Colonic mucosa (tissue), 4 donors: ENCODE measurements around the gene PIM3. TPM values are rescaled to one million over a fixed set of nuclear protein-coding genes. Genes with fewer than 3 reads are reported as not detected.

Experiments used
- DNase-seq: peaks from one replicate; pipeline ENCODE4 v3.0.0-alpha.2; 2020
- H3K27ac ChIP-seq: fragments of 200-600 bp; one replicate; pipeline ENCODE4 v1.8.0; 2021
- H3K27me3 ChIP-seq: fragments of 200-600 bp; one replicate; pipeline ENCODE4 v1.8.0; 2021
- H3K36me3 ChIP-seq: fragments of 200-600 bp; one replicate; pipeline ENCODE4 v1.8.0; 2021
- H3K4me1 ChIP-seq: fragments of 200-600 bp; one replicate; pipeline ENCODE4 v1.8.0; 2021; ENCODE audit warnings: mild to moderate bottlenecking
- H3K4me3 ChIP-seq: fragments of 200-600 bp; one replicate; pipeline ENCODE4 v1.8.0; 2021
- H3K9ac ChIP-seq, 2 donors: one replicate each; pipeline ENCODE4 v1.7.0; 2013; ENCODE audit warnings: control low read depth in 2 of 2, low read depth in 2 of 2, low read length in 2 of 2
- H3K9me3 ChIP-seq: fragments of 200-600 bp; one replicate; pipeline ENCODE4 v1.8.0; 2021
- intact Hi-C: fragments of 100-400 bp; cut with DNase I; formaldehyde crosslinking; loops from one replicate; pipeline ENCODE4 v1.14.1; 2022
- total RNA-seq, 2 donors: library from RNA; stranded (reverse); fragmentation: NEBNext Ultra II Directional in 1 of 2; extraction: Animal tissue kit (Norgen Biotek cat#: 25700) in 1 of 2; gene quantifications; one replicate each; pipeline ENCODE4 v1.2.1, GENCODE V29; 2021
- TF ChIP-seq, protein P1 (sequence below): fragments of 200-600 bp; IDR thresholded peaks from one replicate; pipeline ENCODE4 v1.8.0; 2022; ENCODE audit warnings: antibody characterized with exemption, mild to moderate bottlenecking
- donor health status: healthy.
- donor health status: DM: no; HTN: no; CAD: no.
- donor health status: DM: no; HTN: no; CAD: no.

The PIM3 gene
- total RNA-seq, 2 donors from 2014 or later = 65.6 to 74.4 TPM

DNA sequence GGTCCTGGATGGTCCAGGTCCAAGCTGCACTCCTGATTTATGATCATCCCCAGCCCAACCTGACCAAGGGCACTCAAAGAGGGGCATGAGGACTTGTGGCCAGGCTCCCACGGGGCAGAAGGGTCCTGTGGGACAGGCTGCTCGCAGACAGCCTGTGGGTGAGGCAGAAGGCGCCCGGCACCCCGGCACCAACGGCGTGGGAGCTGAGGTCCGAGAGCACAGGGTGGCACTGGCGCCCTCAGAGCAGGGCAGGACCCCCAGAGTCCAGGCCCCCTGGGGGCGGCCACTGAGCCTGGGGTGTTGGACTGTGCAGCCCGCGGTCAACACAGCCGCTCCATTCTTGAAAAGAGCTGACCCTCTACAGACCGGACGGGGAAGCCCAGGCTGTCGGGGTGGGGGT is 48.7 kb downstream of the PIM3 start:
- no peak for DNase-seq
- intact Hi-C loops = no loop called here
- TF ChIP-seq, protein P1, sequence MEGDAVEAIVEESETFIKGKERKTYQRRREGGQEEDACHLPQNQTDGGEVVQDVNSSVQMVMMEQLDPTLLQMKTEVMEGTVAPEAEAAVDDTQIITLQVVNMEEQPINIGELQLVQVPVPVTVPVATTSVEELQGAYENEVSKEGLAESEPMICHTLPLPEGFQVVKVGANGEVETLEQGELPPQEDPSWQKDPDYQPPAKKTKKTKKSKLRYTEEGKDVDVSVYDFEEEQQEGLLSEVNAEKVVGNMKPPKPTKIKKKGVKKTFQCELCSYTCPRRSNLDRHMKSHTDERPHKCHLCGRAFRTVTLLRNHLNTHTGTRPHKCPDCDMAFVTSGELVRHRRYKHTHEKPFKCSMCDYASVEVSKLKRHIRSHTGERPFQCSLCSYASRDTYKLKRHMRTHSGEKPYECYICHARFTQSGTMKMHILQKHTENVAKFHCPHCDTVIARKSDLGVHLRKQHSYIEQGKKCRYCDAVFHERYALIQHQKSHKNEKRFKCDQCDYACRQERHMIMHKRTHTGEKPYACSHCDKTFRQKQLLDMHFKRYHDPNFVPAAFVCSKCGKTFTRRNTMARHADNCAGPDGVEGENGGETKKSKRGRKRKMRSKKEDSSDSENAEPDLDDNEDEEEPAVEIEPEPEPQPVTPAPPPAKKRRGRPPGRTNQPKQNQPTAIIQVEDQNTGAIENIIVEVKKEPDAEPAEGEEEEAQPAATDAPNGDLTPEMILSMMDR = no peak
- Histone ChIP-seq H3K9ac (no peak overlapping the region), H3K4me3 (no peak overlapping the region), H3K9me3 (no peaks in the 10 kb centered on the region), H3K27me3 (peaks cover 39% of the 10 kb centered on the region), H3K36me3 (no peaks in the 10 kb centered on the region), H3K4me1 (no peaks in the 10 kb centered on the region), H3K27ac (no peak overlapping the region)

DNA sequence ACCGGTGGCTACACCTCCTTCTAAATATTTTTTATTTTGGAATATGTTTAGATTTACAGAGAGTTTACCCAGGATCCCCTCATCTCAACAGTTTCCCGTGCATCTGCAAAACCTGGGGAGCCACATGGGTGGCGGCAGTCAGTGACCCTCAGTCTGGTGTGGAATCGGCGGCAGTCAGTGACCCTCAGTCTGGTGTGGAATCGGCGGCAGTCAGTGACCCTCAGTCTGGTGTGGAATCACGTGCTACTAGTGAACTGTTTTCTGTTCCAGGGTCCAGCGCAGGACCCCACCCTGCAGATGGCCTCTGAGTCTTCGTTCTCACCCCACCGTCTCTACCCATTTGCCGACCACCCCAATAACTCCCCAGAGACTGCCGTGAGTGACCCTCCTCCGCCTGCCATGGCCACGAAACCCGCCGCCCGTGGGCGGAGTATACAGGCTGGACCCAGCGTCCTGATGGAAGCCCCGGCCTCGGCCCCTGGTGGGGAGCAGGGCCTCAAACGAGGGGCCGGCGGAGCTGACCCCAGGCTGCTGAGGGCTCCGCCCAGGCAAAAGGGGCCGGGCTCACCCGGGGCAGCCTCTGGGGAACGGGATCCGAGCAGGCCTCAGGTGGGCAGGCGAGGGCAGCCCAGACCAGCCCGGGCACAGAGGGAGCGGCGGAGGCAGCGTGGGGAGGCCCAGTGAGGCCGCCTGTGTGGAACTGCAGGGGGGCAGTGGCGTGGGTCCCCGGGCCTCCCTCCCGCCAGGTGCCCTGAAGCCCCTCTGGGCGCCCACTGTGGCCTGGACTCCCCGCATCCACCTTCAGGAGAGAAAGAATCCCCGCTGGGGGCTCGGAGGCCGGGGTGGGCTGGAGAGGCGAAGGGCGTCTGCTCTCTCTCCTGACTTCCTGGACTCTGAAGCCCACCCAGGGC is 49.4 kb downstream of the PIM3 start:
- peaks cover 46% of the 10 kb centered on the region for H3K27me3 ChIP-seq
- H3K9me3 ChIP-seq = no peaks in the 10 kb centered on the region
- intact Hi-C loops = no loop called here
- no peaks in the 10 kb centered on the region for H3K4me1 ChIP-seq
- no peak for DNase-seq
- no peak overlapping the region for H3K27ac ChIP-seq
- TF ChIP-seq, protein P1 = no peak
- H3K9ac ChIP-seq = no peak overlapping the region
- no peaks in the 10 kb centered on the region for H3K36me3 ChIP-seq
- no peak overlapping the region for H3K4me3 ChIP-seq

DNA sequence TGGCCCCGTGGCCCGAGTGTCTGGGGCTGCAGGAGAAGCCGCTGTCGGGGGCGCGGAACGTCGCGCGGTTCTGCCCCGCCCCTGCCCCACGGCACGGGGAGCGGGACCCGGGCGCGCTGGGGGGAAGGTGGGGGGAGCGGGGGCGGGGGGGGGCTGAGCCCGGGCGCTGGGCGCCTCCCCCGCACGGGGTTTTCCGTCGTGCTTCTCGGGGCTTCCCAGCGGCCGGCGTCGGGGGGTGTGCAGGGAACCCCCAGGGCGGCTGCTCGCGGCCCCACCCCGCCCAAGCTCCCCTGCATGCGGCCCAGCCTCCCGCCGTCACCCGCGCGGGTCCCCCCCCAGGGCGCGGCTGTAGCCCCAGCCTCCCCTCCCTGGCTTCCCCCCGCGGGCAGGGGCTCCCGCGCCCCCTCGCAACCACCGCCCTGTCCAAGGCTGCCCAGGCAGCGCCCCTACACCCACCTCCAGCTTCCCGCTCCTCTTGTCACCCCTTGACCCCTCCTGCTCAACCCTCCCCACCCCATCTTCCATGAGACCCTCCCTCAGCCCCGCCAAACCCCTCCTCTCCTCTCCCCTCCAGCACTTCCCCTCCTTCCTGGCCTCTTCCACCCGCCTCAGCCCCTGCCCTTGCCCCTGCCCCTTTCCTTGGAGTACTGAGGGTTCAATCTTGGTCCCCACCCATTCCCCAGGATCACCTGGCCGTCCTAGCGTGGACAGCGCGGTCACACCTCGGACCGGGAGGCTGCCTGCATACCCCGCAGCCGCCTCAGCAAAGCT is 50.3 kb downstream of the PIM3 start:
- intact Hi-C loops = no loop called here
- DNase-seq = no peak
- no peaks in the 10 kb centered on the region for H3K36me3 ChIP-seq
- H3K27ac ChIP-seq = no peak overlapping the region
- no peak overlapping the region for H3K4me3 ChIP-seq
- H3K4me1 ChIP-seq = no peaks in the 10 kb centered on the region
- H3K9me3 ChIP-seq = no peaks in the 10 kb centered on the region
- TF ChIP-seq, protein P1 = no peak
- no peak overlapping the region for H3K9ac ChIP-seq
- H3K27me3 ChIP-seq = peaks cover 54% of the 10 kb centered on the region

DNA sequence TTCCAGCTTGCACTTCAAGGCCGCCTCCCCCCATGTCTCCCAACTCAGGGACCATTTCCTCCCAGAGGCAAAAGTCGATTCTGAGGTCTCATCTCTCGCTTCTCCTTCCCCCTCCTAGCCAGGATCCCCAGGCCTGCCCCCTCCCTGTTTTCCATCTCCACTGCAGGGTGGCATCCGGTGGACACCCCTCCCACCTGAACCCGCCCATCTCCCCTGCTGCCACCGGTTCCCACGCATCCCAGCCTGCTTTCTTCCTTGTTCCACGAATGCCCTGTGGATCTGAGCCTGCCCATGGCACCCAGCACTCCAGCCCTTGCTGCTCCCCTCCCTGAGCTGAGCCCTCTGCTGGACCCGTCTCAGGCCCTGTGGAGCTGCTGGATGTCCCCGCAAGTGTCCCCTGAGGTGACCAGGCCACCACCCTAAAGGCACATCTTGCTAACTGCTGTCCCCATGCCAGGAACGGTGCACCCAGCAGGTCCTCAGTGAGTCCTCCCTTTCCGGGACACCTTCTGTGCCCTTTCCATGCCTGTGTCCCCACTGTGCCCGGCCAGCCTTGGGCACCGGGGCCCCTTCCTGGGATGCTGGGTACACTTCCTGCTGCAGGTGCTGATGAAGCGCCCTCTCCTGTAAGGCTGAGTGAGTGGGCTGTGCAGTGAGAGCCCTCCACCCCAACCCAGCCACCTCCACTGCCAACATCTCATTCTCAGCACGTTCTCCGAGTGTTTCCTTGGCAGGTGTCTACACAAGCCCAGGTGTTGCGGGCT is 51.1 kb downstream of the PIM3 start:
- H3K4me1 ChIP-seq = no peaks in the 10 kb centered on the region
- no peak overlapping the region for H3K4me3 ChIP-seq
- H3K9me3 ChIP-seq = no peaks in the 10 kb centered on the region
- H3K36me3 ChIP-seq = no peaks in the 10 kb centered on the region
- DNase-seq = no peak
- H3K27ac ChIP-seq = no peak overlapping the region
- intact Hi-C loops = no loop called here
- H3K27me3 ChIP-seq = peaks cover 61% of the 10 kb centered on the region
- no peak overlapping the region for H3K9ac ChIP-seq
- TF ChIP-seq, protein P1 = no peak
